ENCODE measurements around the gene ZBTB7A.

Gene ZBTB7A

GRCh38 chr19:4066176-4066606 is 508 bp downstream of the ZBTB7A start:
- no peak for DNase-seq

- DNase-seq, result peak; percentile 97
These were observed 1.1 kb downstream of the ZBTB7A start for GRCh38 chr19:4065430-4066175.

- peak; percentile 60 for DNase-seq
These were observed 2.0 kb downstream of the ZBTB7A start for GRCh38 chr19:4064496-4065260.

DNA sequence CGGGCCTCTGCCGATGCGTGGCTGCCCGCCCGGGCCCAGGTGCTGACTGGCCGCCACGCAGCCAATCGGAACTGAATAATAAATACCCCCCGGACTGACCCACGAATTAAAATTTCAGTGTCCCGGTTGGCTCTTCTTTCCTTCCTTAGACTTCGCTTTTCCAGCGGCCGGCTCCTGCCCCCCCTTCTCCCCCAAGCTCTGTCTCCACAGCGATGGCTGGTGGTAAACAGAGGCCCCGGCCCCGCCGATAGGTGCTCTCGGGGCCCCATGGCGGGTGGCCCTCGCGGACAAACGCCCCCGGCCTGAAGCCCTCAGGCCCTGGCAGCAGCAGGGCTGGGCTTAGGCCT is 2.6 kb downstream of the ZBTB7A start:
- no peak for DNase-seq

- no peak for DNase-seq
These were observed 3.1 kb downstream of the ZBTB7A start for GRCh38 chr19:4063369-4064148.

GRCh38 chr19:4062419-4063368 is 4.0 kb downstream of the ZBTB7A start:
- DNase-seq, result no peak

DNA sequence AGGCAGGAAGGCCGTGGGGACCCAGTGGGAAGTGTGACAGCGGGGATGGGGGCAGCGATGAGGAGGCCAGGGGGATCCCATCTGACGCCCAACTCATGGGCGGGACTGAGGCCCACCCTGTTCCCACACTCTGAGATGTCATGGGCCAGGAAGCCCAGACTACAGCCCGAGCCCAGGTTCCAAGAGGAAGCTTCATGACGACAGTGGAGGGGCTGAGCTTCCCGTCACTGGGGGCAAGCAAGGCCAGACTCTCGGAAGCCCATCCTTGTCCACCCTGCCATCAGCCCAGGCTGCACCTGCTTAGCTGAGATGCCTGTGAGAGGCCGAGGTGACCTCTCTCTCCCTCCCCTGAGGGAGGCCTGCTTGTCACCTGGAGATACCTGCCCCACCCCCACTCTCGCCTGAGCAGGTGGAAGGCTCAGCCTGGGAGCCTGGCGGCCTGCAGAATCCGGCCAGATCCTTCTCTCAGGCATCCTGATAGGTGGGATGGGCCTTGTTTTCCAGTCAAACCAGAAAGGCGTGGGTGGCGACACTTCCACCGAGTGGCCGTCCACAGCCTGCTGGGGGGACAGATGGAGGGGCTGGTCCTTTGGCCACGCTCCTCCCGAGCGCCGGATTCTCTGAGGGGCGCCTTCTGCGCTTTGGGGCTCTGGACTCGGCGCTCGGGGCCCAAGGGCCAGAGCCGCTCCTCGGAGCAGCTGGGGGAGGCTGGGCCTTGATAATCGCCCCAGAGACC is 4.8 kb downstream of the ZBTB7A start:
- no peak for DNase-seq

DNA sequence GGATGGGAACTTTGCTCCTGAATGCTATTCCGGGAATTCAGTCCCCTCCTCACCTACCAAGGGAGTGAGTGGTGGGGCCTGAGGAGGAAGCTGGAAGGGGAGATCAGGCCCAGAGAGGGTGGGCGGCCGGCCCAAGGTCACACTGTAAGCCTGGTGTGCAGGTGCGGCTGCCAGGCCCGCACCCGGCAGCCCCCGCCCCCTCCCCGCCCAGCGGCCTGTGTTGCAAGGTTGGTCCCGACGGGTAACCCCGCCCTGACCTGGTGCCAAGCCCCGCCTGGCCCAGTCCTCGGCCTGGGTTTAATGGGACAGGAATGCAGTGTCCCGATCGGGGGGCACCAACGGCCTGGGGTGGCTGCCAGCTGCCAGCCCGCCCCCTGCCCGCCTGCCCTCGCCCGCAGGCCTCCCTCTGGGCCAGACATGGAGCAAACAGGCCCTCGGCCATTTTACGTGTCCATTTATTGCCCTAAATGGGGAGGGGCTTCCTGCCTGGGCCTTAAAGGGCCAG is 5.5 kb downstream of the ZBTB7A start:
- DNase-seq, result peak; percentile 56

- no peak for DNase-seq
These were observed 6.0 kb downstream of the ZBTB7A start for GRCh38 chr19:4060621-4061177.

DNA sequence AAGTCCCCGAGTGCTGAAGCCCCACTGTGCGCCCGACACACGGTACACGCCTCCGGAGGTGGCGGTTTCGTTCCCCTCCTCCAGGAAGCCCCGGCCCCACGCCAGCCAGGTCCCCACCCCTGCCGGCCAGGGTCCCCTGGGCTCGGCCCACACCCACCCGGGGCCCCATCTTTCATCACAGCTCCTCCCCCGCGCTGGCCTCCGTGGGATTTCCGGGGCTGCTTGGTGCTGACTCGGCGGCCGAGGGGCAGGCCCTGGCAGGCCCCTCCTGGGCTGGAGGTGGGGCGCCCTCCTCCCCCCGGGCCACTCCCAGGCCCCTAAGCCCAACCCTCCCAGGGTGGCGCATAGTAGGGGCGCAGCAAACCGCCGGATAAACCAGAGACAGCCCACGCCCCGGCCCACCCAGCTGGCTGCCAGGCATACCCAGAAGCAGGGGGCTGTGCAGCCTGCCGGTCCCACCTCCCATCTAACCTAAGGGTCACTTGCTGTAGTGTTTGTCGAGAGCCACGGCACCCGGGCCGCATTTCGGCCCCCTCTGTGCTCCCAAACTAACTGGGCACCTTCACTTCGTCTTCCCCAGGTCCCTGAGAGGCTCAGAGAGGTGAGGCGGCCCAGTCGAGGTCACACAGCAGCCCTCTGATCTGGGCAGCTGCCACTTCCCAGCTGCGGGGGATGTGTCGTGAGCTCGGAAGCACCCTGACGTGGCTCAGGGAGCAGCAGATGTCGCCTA is 6.6 kb downstream of the ZBTB7A start:
- DNase-seq, result peak; percentile 90

DNA sequence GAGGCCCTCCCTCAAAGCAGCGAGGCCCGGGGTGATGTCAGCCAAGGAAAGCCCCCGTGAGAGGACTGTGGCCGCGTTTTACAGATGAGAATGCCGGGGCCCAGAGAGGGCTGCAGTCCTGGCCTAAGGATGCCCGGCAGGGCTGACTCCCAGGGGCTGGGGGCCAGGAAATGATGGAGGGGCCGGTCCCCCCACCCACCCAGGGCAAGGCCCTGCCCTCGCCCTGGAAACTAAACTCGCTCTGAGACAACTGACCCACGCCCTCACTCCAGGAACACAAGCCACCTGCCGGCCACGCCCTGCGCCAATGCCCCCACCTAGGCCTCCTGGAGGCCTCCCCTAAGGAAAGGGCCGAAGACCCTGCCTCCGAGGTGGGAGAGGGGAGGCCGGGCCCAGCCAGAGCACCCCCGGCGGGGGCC is 7.2 kb downstream of the ZBTB7A start:
- DNase-seq, result no peak

GRCh38 chr19:4058693-4059452 is 7.8 kb downstream of the ZBTB7A start:
- no peak for DNase-seq

GRCh38 chr19:4057931-4058692 is 8.6 kb downstream of the ZBTB7A start:
- peak; percentile 51 for DNase-seq

DNA sequence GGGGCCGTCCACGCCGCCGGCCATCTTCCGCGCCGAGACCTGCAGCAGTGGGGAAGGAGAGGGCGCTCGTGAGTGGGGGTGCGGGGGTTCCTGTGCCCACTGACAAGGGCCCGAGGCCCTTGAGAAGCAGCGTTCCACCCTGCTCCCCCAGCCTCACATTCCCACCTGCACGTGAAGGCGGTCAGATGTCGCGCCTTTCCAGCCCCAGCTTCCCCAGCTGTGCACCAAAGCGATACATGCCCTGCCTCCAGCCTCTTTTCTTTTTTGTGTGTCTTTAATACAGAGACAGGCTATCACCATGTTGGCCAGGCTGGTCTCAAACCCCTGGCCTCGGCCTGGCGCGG is 11.5 kb downstream of the ZBTB7A start:
- DNase-seq, result no peak

- DNase-seq, result no peak
These were observed 12.1 kb downstream of the ZBTB7A start for GRCh38 chr19:4054441-4055208.

DNA sequence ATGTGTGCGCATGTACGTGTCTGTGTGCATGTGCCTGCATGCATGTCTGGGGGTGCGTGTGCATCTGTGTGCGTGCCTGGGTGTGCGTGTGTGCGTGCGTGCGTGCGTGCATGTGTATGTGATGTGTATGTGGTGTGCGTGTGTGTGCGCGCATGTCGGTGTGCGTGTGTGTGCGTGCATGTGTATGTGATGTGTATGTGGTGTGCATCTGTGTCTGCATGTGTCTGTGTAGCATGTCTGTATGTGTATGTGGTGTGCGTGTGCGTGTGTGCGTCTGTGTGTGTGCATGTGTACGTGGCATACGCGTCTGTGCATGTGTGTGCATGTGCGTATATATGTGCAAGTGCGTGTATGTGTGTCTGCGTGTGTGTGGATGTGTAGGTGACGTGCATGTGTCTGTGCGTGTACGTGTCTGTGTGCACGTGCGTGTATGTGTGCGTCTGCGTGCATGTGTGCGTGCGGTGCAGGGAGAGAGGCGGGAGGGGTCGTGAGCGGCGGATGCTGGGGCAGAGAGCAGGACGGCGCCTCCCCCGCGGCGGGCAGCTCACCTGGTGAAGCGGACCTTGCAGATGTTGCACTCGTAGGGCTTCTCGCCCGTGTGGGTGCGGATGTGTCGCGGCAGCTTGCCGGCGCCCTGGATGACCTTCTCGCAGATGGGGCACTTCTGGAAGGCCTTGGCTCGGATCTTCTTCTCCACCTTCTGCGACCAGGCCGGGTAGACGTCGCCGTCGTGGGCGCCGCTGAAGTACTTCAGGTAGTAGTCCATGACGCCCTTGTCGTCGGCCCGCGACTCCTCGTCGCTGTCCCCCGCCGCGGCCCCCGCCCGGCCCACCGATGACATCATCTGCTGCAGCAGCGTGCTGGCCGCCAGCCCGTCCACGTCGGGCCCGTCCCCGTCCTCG is 13.0 kb downstream of the ZBTB7A start:
- no peak for DNase-seq

DNA sequence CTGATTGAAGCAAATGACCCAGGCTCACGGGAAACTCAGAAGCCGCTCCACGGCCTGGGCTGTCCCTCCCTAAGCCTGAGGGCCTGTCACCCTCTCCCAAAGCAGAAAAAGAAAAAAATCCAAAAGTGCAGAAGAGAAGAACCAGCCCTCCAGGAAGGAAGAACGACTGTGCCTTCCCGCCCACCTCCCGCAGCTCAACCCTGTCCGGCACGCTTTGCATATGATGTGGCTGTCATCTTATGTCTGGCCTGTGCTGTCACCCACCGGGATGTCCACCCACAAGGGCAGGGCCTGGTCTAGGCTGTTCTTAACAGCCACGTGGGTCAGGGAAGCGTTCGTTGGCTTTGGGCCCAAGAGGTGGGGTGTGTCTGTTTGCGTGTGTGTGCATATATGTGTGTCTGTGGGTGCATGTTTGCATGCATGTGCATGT is 13.7 kb downstream of the ZBTB7A start:
- DNase-seq, result no peak

All from CD4-positive, alpha-beta T cell treated with Interleukin-10 for 1 hour (primary cell).